ENCODE results near the gene DLX6. TPM values are rescaled to one million over a fixed set of nuclear protein-coding genes. Genes with fewer than 3 reads are reported as not detected.

The DLX6 gene
- polyA plus RNA-seq (2014; cell fraction: cytosol; rRNA removed) = 9.4 and 10.2 TPM in 2 replicates
- polyA plus RNA-seq (2014; cell fraction: nucleus; rRNA removed) = 17.9 and 25.1 TPM in 2 replicates

DNA sequence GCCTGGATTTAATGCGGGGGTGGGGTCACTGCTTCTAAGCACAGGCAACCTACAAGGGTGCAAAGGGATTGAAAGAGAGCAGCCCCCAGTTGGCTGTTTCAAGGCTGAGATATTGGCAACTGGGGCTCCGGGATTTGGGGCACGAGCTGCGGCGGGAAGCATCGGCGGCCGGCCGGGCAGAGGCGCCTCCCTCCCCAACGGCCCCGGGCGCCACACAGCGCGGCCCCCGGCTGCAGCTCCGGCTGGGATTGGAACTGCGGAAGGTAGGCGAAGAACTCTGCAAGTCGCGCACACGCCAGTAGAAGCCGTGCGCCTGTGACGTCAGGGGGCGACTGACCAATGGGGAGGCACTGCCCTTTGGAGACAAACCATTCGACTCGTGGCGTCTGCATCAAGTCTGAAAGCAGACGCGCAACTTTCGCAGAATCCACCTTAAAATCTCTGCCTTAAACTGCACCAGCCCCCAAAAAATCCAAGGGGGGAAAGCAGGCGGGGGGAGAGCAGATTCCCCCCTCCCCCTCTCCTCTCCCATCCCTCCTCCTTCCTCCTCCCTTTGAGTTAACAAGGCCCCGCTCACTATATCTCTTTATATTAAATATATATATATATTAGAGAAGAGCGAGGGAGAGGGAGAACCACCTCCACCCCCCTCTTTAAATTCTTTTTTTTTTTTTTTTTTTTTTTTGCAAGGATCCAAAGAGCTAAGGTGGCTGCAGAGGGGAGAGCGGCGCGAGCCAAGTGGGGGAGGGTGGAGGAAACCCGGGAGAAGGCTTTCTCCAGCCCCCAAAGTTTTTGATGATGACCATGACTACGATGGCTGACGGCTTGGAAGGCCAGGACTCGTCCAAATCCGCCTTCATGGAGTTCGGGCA is at the start of gene DLX6:
Gene DLX6, plus strand, starts transcription at position 371 of the 872 bp plus-strand sequence. Its CDS starts 425 bp downstream, at position 796.
- peak; percentile 98 for DNase-seq (ENCODE audit: low spot score)

DNA sequence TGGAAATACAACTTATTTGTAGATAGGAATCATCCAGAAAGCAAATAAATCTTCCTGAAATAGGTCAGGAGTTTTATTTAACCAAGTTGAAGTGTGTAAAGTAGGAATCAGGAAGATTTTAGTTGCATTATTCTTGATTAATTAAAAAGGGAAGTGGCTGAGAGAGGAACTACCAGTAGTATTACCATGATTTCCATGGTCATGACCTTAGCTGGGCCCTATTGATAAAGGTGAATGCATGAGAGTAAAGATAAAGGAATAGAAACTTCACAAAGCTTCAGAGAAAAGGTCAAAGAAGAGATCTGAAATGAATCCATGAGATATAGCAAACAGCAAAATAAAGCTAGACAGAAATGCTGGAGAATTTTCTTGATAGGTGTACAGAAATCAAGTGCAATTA is 46.2 kb upstream of the DLX6 start:
- no peak for DNase-seq (ENCODE audit: low spot score)

DNA sequence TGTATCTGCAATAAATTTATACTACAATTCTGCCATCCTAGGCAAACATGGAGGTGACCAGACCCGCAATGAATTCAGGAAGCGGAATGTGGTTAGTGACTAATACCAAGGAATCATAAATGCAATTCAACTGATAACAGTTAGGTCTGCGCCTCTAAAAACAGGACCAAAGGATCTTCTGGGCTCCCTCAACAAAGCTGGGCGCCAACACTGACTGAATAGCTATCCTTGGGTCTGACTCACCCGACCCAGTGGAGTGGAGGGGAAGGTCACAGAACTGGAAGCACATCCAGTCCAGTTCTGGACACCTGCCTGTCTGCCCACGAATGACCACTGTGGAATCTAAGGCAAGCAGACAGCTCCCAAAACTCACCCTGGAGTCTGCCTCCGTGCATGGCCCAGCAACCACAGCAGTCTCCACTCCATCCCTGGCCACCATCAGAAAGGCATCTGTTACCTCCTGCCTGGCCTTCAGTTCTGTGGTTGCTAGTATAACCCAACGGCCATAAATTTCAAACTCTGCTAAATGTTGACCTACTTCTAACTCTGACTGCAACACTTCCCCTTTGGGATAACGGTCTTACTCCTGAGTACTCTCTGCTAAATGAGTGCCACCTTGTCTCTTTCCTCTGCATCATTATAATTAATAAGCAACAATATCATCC is 43.0 kb upstream of the DLX6 start:
- no peak for DNase-seq (ENCODE audit: low spot score)

DNA sequence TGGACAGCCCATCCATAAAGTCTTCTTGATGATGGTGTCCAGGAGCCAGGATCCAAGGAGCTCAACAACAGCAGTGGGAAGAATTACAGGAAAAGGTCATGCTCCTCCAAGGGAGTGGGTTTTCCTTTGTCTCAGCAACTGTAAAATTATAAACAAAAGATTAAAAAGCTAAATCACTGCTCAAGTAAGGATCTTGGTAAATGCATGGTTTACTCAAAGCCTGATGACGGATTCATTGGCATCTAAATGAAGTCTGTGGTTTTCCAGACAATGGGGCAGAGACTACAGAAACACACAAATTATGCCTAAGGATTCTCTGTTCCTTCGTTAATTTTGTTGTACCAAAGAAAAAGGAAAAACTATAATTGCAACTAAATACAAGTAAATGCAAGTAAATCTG is 36.4 kb upstream of the DLX6 start:
- no peak for DNase-seq (ENCODE audit: low spot score)

DNA sequence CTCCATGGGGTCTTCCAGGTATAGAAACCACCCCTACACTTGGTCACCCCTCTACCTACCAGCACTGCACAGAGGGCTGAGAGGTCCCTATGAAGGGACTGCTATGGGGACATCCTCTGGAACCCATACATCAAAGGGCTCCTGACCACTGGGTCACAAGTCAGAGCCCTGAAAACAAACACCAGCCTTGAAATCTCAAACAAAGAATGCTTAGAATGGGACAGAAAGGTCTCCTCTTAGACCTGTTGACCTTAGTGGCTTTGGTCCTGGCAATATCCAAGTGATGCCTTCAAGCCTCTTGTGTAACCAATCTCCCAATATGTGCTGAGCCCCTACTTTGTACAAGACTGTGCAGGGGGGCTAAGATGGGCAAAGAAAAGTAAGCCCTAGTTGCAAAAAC is 34.6 kb upstream of the DLX6 start:
- DNase-seq (ENCODE audit: low spot score) = no peak

DNA sequence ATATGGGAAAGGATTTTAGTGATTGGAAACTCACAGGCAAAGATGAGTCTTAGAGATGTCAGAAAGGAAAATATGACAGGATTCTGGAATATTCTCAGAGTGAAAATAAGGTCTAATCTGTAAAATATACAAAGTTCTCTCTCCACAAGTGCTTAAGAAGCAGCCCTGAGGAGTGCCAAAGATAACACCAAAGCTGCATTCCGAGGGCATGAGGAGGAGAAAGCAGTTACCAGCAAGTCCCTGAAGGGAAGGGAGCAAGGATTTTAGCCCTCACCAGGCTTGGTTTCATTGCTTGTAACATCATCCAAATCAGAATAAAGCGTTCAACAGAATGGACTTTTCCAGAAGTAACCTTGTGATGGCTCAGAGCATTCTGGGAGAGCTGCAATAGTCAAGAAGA is 31.4 kb upstream of the DLX6 start:
- no peak for DNase-seq (ENCODE audit: low spot score)

DNA sequence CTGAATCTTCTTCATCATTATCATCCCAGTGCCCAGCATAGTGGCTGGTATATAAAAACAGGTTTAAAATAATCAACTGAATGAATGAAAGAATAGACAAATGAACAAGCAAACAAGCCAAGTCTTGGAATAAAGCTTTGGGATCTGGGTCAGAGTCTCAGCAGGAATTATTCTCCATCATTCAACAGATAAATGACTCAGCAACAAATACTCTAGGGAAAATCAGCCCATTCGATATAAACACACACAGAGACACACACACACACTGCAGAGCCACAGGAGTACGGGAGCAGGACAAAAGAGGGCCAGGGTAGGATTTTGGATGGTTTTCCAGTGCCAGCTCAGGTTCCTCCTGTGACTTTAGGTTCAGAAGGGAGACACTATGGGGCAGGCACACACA is 29.2 kb upstream of the DLX6 start:
- DNase-seq (ENCODE audit: low spot score) = no peak

DNA sequence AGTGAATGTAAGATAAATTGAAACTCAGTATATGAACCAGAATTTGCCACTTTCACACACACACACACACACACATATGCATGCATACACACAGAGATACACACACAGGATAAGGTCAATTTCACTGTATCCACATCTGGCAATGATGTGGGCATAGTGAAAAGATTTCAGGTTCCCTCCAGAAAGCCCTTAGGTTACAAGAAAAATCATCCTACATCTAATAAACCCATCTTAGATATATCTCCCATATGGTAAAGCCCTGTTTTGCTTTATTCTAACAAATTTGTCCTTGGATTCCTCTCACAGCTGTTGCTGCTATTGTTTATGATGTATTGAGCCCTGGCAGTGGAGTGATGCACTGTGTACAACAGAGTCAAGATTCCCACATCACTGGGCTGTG is 27.9 kb upstream of the DLX6 start:
- no peak for DNase-seq (ENCODE audit: low spot score)

DNA sequence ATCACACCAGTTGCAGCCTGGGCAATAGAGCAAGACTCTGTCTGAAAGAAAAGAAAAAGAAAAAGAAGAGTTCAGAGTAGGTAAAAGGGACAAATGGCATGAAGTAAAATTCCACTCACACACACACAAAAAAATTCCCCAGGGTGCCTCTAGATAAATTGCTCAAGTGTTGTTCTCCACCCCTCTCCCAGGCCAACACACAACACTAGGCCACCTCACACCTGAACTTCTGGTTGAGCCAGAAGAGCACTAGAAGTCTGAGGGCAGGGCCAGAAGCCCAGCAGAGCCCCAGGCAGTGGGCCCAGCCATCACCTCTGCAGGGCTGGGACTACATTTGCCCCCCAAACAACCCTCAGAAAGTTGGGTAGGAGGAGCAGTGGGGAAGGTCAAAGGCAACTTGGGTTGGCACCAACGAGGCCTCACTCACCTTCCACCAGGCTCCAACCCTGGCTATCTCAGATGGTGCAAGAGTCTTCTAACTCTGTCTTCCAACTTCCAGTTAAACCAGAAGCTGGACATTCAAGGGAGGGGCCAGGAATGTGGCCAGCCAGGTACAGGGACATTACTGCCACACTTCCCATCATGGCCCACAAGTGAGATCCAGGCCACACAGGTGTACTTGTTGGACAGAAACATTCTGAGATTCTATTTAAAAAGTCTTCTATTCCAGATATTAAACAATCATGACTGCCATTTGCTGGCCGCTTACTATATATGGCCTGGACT is 25.6 kb upstream of the DLX6 start:
- DNase-seq (ENCODE audit: low spot score) = no peak

DNA sequence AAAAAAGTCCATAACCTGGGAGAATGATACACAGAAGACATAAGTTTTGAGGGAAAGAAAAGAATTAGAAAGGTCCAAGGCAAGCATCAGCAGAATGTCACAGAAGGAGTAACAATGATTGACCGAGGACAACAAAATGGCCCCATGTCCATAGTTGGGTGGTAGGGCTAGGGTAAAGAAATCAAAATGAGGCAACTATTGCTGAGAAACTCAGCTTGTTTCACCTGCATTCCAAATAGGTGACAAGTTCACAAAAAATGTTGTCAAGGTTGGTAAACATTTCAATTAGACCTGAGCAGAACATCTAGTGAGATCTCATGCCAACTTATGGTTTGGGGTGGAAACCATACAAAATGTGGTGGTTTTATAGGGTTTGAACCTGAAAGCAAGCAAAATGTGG is 22.8 kb upstream of the DLX6 start:
- no peak for DNase-seq (ENCODE audit: low spot score)

DNA sequence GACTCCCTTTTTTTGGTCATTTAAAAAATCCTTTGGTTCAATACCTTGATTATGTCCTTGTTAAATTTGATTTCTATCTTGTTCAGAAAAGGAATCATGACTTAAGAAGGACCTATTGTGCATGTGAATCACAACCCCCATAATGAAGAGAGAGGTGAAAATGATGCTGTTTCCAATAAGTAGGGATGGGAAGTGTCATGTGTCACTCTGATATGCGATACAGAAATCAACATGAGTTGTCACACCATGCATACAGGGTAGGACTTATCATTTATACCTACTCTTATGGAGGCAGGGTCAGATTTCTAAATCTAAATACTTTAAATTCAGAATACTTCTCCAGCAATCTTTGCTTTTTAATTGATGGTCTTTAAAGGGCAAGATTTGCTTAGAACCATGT is 19.4 kb upstream of the DLX6 start:
- DNase-seq (ENCODE audit: low spot score) = no peak

DNA sequence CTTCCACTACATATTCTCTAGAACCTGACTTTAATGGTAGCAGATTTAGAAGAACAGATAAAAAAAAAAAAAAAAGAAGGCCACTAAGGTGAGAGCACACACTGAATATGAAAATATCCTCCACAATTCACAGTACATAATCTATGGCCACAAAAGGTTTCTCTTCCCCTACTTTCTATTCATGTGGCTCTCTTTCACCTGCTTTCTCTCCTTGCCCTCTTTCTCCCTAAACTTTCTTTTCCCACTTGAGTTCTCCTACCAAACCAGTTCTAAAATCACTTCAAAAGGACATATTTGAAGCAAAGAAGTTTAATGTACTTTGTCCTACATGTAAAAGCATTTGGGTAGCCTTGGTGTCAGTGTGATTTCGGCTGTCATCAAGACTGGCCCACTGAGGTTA is 18.5 kb upstream of the DLX6 start:
- DNase-seq (ENCODE audit: low spot score) = no peak

DNA sequence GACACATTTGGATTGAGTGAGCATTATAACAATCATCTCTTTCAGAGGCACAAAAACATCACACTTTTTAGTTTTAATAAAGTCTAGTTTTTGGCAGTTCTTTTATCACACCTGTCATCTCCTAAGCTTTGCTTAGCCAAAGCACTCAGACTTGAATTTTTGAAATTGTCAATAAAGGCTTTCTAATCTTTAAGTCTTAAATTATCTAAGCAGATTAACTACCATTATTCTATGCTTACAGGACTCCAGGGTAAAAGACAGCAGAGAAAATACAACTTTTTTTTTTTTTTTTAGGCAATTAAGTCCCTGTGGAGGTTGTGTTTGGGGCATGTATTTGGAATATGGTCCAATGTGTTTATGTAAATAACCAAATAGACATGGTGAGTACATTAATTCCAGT is 17.6 kb upstream of the DLX6 start:
- no peak for DNase-seq (ENCODE audit: low spot score)

DNA sequence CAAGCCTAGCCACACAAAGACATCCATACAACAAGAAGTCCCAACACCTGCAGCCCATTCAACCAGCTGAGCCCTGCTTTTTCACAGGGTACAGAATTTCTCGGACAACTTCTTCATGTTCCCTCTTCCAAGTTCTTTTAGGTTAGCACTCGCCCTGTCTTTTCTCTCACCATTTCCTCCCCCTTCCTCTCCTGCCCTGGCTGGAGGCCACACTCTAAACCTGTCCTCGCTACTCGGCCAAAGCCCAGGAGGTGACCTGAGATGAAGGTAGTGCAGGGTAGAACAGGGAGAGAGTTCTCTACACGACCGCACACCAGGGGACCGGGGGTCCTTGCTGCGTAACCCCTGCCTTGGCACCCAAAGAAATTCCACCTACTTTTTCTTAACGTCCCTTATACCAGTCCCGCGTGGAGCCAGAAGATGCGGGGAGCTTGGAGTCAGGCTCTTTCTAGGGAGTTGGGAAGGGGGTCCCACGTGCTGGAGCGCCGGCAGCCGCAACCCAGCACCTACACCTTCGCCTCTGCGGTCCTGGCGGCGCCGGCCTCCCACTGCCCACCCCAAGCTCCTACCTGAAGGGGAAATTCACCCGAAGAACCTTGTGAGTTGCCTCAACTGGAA is 16.0 kb upstream of the DLX6 start:
- no peak for DNase-seq (ENCODE audit: low spot score)

DNA sequence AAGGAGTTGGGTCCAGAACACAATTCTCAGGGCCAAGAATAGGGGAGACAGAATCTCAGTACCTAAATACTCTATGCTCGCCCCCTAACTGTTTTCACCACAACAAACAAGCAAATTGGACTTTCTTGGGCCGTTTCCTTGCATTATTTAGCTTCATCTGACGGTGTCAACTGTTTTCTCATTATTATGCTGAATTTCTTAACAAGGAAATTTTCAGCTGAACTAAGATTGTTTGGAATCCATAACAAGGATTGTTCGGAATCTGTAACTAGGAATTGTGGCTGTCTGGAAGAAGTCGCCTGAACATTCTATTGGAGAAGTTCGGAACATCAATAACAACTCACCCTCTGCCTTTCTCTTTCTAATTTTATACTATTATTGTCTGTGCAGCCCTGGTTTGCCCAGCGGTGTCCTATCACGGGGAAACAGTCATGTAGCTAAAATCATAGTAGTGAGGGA is 15.5 kb upstream of the DLX6 start:
- DNase-seq (ENCODE audit: low spot score) = no peak

DNA sequence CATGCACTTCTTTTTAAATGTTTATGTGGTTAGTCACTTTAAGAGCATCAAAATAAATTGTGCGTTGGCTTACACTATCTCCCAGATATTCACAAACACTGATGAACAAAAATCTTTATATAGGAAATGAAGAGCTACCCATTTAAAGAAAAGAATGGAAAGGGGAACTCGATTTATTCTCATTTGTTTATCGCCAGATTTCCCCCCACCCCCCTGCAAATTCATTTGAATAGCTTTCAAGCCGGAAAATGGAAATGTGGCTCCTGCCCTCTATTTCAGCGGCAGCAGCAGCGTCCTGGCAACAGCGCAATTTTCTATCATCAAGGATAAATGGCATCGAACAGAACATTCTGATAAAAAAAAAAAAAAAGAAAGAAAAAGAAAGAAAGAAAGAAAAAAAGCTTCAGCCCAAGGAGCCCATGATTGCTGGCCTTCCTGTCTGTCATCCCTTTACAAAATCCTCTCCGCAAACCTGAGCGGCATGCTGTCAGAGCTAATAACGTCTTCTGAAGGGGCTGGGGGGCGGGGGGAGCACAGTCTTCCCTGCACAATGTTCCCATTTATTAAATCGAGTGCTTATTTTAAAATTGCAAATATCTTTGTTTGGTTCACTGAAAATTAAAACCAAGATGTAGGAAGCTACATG is 13.7 kb upstream of the DLX6 start:
- no peak for DNase-seq (ENCODE audit: low spot score)

DNA sequence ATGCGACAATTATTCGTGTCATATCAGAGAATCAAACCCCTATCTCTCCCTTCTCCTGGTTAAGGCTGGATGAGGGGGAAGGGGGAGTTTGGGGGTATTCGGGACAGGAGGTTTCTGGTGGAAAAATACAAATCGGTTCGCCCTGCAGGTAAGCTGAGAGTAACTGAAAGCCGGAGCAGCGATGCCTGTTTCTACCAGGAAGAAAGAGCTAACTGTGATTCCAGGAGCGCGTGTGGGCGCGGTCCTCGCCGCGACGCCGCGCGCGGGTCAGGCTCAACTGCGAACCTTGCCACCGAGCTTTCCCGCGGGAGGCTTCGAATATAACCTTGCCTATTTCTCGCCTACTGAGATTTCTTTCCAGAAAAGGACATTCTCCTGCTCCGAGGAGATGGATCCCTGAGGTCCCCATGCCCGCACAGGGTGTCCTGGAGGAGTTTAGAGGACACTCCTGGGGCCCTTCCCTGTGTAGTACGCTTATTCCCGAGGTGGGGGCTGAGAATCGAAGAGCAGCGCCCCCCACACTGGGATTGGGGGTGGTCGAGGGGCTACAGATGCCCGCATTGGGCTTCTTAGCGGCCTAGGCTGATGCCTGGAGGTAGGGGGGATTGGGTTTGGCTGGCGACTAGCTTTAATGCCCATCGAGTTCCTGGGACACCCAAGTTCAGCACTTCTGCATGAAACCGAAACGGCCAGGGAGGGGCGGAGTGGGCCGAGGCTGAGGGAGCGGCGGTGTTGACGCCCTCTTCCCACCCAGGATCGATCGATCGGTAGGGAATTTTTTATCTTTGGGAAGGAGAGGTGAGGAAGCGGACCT is 13.0 kb upstream of the DLX6 start:
- DNase-seq (ENCODE audit: low spot score) = no peak

DNA sequence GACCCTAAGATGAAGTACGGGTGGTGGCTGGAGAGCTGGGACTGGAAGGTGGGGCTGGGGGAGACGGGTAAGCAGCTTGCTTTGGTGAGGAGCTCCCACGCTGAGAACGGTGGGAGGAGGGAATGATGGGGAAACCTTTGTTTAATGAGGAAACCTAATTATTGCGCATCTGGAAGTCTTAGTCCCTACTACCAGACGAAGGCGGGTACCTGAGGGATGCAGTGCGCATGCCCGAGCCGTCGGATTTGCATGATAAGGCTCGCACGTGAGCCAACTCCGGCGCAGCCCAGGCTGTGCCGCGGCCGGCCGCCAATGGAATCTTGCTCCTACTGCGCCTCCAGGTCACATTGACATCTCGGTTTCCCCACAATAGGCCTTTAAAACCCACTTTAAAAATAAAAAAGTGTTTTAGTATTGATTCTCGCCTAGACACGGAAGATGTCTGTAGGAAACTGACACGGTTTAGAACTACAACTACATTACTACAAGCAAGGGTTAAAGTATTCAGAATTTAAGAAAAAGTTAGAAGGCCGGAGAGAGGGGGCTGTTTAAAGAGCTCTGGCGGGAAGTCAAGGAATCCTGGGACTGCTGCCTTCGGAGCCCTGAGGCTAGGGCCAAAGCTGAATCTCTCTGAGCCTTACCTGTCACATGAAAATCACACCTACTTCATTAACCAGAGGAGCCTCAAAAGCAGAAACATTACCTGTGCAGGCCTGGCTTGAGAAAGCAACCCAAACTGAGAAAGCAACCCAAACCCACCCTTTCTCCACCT is 12.1 kb upstream of the DLX6 start:
- DNase-seq (ENCODE audit: low spot score) = no peak

DNA sequence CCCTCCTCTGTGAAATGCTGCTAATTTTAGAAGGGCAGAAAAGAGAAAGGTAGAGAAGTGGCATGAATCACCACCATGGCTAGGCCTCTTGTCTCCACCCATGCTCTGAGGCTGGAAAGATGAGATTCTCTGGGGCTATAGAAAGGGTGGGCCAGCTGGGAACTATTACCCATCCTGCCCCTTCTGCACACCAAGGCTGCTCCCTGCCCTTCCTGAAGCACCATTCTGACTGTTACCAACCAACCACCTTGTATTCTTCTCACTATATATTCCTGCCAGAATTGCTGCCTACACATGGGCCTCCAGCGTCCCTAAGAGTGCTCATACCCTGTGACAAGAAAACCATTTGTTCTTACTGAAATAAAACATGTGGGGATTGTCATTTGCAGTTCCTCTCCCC is 11.4 kb upstream of the DLX6 start:
- DNase-seq (ENCODE audit: low spot score) = no peak
